Spleen (tissue), 11 donors: ENCODE results near the gene RNF44. TPM values are rescaled to one million over a fixed set of nuclear protein-coding genes. Genes with fewer than 3 reads are reported as not detected.

Source experiments
- DNase-seq: peaks from one replicate; pipeline ENCODE4 v3.0.0-alpha.2; 2020
- H3K27ac ChIP-seq, 8 donors: fragments of 200-600 bp; sonication (generic) in 7 of 8; 1 replicate in 4 of 8; 2 replicates in 4 of 8; pipeline versions ENCODE4 v1.5.0 to v1.8.0; 2016 to 2021; ENCODE audit warnings: inconsistent platforms in 4 of 8, mild to moderate bottlenecking in 4 of 8, moderate library complexity in 1 of 8
- H3K27me3 ChIP-seq, 7 donors: fragments of 200-600 bp; sonication (generic) in 6 of 7; replicated peaks in 1 of 7; 1 replicate in 4 of 7; 2 replicates in 3 of 7; pipeline versions ENCODE4 v1.5.0 to v1.8.0; 2016 to 2021; ENCODE audit warnings: inconsistent platforms in 3 of 7, mild to moderate bottlenecking in 1 of 7
- H3K36me3 ChIP-seq, 6 donors: fragments of 200-600 bp; sonication (generic) in 5 of 6; 1 replicate in 4 of 6; 2 replicates in 2 of 6; pipeline versions ENCODE4 v1.5.0 to v1.8.0; 2016 to 2021; ENCODE audit warnings: inconsistent platforms in 2 of 6
- H3K4me1 ChIP-seq, 6 donors: fragments of 200-600 bp; sonication (generic) in 5 of 6; 1 replicate in 3 of 6; 2 replicates in 3 of 6; pipeline versions ENCODE4 v1.5.0 to v1.8.0; 2016 to 2021; ENCODE audit warnings: inconsistent platforms in 3 of 6
- H3K4me3 ChIP-seq, 8 donors: fragments of 200-600 bp; sonication (generic) in 7 of 8; 1 replicate in 4 of 8; 2 replicates in 4 of 8; pipeline versions ENCODE4 v1.5.0 to v1.8.0; 2016 to 2021; ENCODE audit warnings: inconsistent platforms in 4 of 8, mild to moderate bottlenecking in 4 of 8, moderate library complexity in 2 of 8
- H3K9me3 ChIP-seq, 8 donors: fragments of 200-600 bp; sonication (generic) in 7 of 8; 1 replicate in 4 of 8; 2 replicates in 4 of 8; pipeline versions ENCODE4 v1.5.0 to v1.8.0; 2016 to 2021; ENCODE audit warnings: inconsistent platforms in 4 of 8
- CTCF ChIP-seq, 11 experiments: fragments of 200-600 bp in 7 of 11; fragments of 450-650 bp in 4 of 11; sonication (generic) in 4 of 11; IDR thresholded peaks in 8 of 11; conservative IDR thresholded peaks in 3 of 11; 1 replicate in 7 of 11; 2 replicates in 4 of 11; pipeline versions ENCODE4 v1.4.0 to v1.8.0; 2016 to 2021; ENCODE audit warnings: antibody characterized with exemption in 11 of 11, inconsistent platforms in 4 of 11, mild to moderate bottlenecking in 1 of 11
- POLR2A ChIP-seq, 3 donors: fragments of 450-650 bp; IDR thresholded peaks; one replicate each; pipeline ENCODE4 v1.5.1; 2017; ENCODE audit warnings: antibody characterized with exemption in 3 of 3, mild to moderate bottlenecking in 1 of 3
- POLR2AphosphoS5 ChIP-seq, 3 donors: sonication (generic); formaldehyde crosslinking; IDR thresholded peaks; one replicate each; pipeline ENCODE4 v1.5.1; 2017; ENCODE audit warnings: antibody characterized with exemption in 3 of 3
- WGBS, 5 donors: extraction: QIAGEN DNeasy Blood & Tissue Kit in 3 of 5; methylation state at CpG; one replicate each; pipeline versions ENCODE4 v1.1.5 to v1.1.7; 2013 to 2018; 5-methylcytosine and 5-hydroxymethylcytosine counted together
- intact Hi-C: fragments of 100-400 bp; cut with DNase I; formaldehyde crosslinking; loops from one replicate; pipeline ENCODE4 v1.15.0; 2023; ENCODE audit warnings: low total_unique reads
- polyA plus RNA-seq, 3 donors: library from polyadenylated mRNA; stranded (reverse); fragments of 200-250 nt; gene quantifications; one replicate each; pipeline ENCODE4 v1.2.1, GENCODE V29; 2013
- total RNA-seq, 7 donors: library from RNA; depleted of rRNA in 3 of 7; stranded (reverse); fragments of >200 nt in 3 of 7; fragmentation: NEBNext Ultra II Directional in 4 of 7; extraction: Animal tissue kit (Norgen Biotek cat#: 25700) in 4 of 7; gene quantifications; one replicate each; pipeline versions ENCODE4 v1.1.0 to v1.2.1, GENCODE V29; 2016 to 2021
- donor health status: healthy with polysubstance abuse.
- donor health status: DM: no; HTN: no; CAD: no; lungs with moderate emphysema.
- donor health status: DM: no; HTN: no; CAD: no.
- donor health status: Bipolar disorder and iron deficiency.
- donor health status: healthy.
- donor health status: DM: no; HTN: no; CAD: no.
- donor health status: DM: yes; HTN: yes; CAD: no.

Gene RNF44
- total and polyA plus RNA-seq, 10 donors = 28.0 to 143 (median 103) TPM

- Histone ChIP-seq H3K27me3 (no peaks in the 10 kb centered on the region), H3K4me1 (peaks cover 52 to 77% (median 64%) of the 10 kb centered on the region in 6 donors), H3K4me3 (peak overlapping the region in 4 of 8 donors; percentile 16 to 58 (median 27)), H3K36me3 (peaks cover 0 to 87% (median 47%) of the 10 kb centered on the region in 6 donors), H3K9me3 (no peaks in the 10 kb centered on the region), H3K27ac (peak overlapping the region in 7 of 8 donors; percentile 19 to 100 (median 99))
- intact Hi-C loops = loop anchor here (10.0 kb wide), 1 partner anchor 85 kb away; the partner anchor contains the start of gene FAF2
- peak in 5 of 11 experiments; percentile 6 to 30 (median 17) for TF ChIP-seq CTCF (IDR thresholded peaks at IDR 0.05 in 8 of 11, conservative IDR thresholded peaks at IDR 0.05 in 3 of 11)
- TF ChIP-seq POLR2A (IDR thresholded peaks at IDR 0.05) = no peak
- TF ChIP-seq POLR2AphosphoS5 (IDR thresholded peaks at IDR 0.05) = peak; percentile 4 to 67 (median 39)
- DNase-seq = peak; percentile 91
- 3 to 36% (median 25%) methylated on average over 9 to 11 of the region's 11 CpGs for WGBS, 5 donors
These were observed 7.5 kb downstream of the RNF44 start for GRCh38 chr5:176529741-176530141.

- intact Hi-C loops = no loop called here
- Histone ChIP-seq H3K4me3 (peak overlapping the region in 4 of 8 donors; percentile 16 to 58 (median 27)), H3K27me3 (no peaks in the 10 kb centered on the region), H3K4me1 (peaks cover 47 to 72% (median 59%) of the 10 kb centered on the region in 6 donors), H3K36me3 (peaks cover 0 to 83% (median 47%) of the 10 kb centered on the region in 6 donors), H3K27ac (peak overlapping the region in 7 of 8 donors; percentile 19 to 100 (median 99)), H3K9me3 (no peaks in the 10 kb centered on the region)
- peak; percentile 89 for DNase-seq
- TF ChIP-seq POLR2A (IDR thresholded peaks at IDR 0.05) (no peak), POLR2AphosphoS5 (IDR thresholded peaks at IDR 0.05) (peak; percentile 69 to 81 (median 78))
- WGBS, 5 donors = 70 to 86% (median 78%) methylated on average over 21 to 26 of the region's 26 CpGs
These were observed 8.0 kb downstream of the RNF44 start for GRCh38 chr5:176529116-176529740.

DNA sequence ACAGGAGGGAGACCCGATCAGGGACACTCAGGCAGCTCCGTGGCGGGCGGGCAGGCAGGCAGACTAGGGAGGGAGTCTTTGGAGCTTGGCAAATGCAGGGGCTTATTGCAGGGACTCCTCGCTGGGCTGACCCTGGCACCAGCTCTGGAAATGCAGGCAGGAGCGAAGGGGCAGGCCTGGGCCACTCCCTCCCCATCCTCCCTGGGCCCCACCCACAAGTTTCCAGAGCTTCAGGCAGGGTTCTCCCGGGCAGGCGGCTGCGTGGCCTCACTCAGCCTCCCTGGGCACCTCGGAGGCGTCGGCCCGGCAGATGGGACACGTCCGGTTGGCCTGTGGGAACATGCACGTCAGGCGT is 8.5 kb downstream of the RNF44 start:
- TF ChIP-seq POLR2AphosphoS5 (IDR thresholded peaks at IDR 0.05) (peak in 1 of 3 donors; percentile 48), POLR2A (IDR thresholded peaks at IDR 0.05) (no peak)
- intact Hi-C loops = no loop called here
- no peaks in the 10 kb centered on the region for H3K9me3 ChIP-seq
- DNase-seq = peak; percentile 82
- H3K4me3 ChIP-seq = no peak overlapping the region
- H3K27me3 ChIP-seq = no peaks in the 10 kb centered on the region
- peaks cover 42 to 69% (median 54%) of the 10 kb centered on the region in 6 donors for H3K4me1 ChIP-seq
- WGBS, 5 donors = 65 to 82% (median 75%) methylated on average over 8 to 17 of the region's 17 CpGs
- H3K27ac ChIP-seq = peak overlapping the region in 5 of 8 donors; percentile 5 to 100 (median 100)
- peaks cover 0 to 83% (median 47%) of the 10 kb centered on the region in 6 donors for H3K36me3 ChIP-seq

GRCh38 chr5:176528301-176528700 is 8.9 kb downstream of the RNF44 start:
- peak; percentile 76 for DNase-seq
- H3K4me1 ChIP-seq = peaks cover 38 to 68% (median 49%) of the 10 kb centered on the region in 6 donors

More at GRCh38 chr5:176528301-176528700, 8.9 kb downstream of the RNF44 start:
- Histone ChIP-seq H3K27ac (peak overlapping the region in 5 of 8 donors; percentile 5 to 100 (median 100)), H3K4me3 (no peak overlapping the region), H3K27me3 (no peaks in the 10 kb centered on the region), H3K36me3 (peaks cover 0 to 83% (median 47%) of the 10 kb centered on the region in 6 donors), H3K9me3 (no peaks in the 10 kb centered on the region)
- TF ChIP-seq POLR2AphosphoS5 (IDR thresholded peaks at IDR 0.05) (peak in 2 of 3 donors; percentile 10 to 69), POLR2A (IDR thresholded peaks at IDR 0.05) (no peak), CTCF (IDR thresholded peaks at IDR 0.05 in 8 of 11, conservative IDR thresholded peaks at IDR 0.05 in 3 of 11) (no peak)
- WGBS, 5 donors = 82 to 87% (median 84%) methylated on average over 7 to 11 of the region's 11 CpGs
- intact Hi-C loops = no loop called here
